ENCODE data around the gene DHRSX.

DNA sequence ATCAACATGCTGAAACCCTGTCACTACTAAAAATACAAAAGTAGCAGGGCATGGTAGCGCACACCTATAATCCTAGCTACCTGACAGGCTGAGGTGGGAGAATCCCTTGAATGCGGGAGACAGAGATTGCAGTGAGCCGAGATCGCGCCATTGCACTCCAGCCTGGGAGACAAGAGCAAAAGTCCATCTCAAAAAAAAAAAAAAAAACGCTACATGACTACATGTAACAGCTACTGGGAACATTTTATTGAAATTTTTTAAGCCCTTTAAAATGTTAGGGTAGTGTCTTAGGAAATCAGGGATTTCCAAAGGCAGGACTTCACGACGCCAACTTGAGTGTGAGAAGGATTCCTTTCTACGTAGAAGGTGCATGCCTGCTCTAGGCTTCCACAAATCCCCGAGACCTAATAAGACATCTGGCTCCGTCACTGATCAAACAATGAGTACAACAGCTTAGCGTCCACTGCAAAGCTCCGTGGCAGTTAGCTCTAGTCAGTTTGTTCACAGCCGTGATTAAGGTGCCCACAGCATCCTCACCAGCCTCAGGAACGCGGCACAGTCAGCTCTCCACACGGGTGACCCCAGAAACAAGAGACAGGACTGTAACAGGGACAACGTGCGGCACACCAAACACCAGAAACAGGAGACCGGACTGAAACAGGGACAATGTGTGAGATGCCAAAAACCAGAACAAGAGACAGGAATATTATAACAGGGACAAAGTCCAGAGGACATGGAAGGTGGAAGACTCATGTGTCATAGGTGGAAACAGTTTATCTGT lies 33.7 kb downstream of the DHRSX start:
- TF ChIP-seq EP300 (IDR thresholded peaks at IDR 0.05) (no peak), POLR2A (IDR thresholded peaks at IDR 0.05) (no peak), POLR2AphosphoS5 (IDR thresholded peaks at IDR 0.05) (no peak)
- TF ChIP-seq, protein P1, sequence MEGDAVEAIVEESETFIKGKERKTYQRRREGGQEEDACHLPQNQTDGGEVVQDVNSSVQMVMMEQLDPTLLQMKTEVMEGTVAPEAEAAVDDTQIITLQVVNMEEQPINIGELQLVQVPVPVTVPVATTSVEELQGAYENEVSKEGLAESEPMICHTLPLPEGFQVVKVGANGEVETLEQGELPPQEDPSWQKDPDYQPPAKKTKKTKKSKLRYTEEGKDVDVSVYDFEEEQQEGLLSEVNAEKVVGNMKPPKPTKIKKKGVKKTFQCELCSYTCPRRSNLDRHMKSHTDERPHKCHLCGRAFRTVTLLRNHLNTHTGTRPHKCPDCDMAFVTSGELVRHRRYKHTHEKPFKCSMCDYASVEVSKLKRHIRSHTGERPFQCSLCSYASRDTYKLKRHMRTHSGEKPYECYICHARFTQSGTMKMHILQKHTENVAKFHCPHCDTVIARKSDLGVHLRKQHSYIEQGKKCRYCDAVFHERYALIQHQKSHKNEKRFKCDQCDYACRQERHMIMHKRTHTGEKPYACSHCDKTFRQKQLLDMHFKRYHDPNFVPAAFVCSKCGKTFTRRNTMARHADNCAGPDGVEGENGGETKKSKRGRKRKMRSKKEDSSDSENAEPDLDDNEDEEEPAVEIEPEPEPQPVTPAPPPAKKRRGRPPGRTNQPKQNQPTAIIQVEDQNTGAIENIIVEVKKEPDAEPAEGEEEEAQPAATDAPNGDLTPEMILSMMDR (IDR thresholded peaks at IDR 0.05) = no peak
